SK-N-SH (cell line): Measurements from ENCODE around the gene ADM.

ENCODE experiments used
- CTCF ChIP-seq: fragments of 200-600 bp; sonication (generic); IDR thresholded peaks from 2 replicates; pipeline ENCODE4 v1.6.1; 2017; ENCODE audit warnings: antibody characterized with exemption, mild to moderate bottlenecking, moderate library complexity
- EP300 ChIP-seq, 2 experiments: IDR thresholded peaks; 2 replicates each; pipeline versions ENCODE4 v1.4.0 to v1.6.1; 2012; ENCODE audit warnings: borderline replicate concordance in 1 of 2, low read depth in 1 of 2, low read length in 1 of 2
- FOXM1 ChIP-seq: IDR thresholded peaks from 2 replicates; pipeline ENCODE4 v1.4.0; 2012; ENCODE audit warnings: low read depth, mild to moderate bottlenecking
- GABPA ChIP-seq: IDR thresholded peaks from 2 replicates; pipeline ENCODE4 v1.4.0; 2012; ENCODE audit warnings: low read depth, mild to moderate bottlenecking
- MAX ChIP-seq: IDR thresholded peaks from 2 replicates; pipeline ENCODE4 v1.4.0; 2012; ENCODE audit warnings: low read depth
- MXI1 ChIP-seq: IDR thresholded peaks from 2 replicates; pipeline ENCODE4 v1.6.1; 2012; ENCODE audit warnings: mild to moderate bottlenecking, low read depth, low read length, improper control_type of control experiment
- RAD21 ChIP-seq: IDR thresholded peaks from 2 replicates; pipeline ENCODE4 v1.6.1; 2012; ENCODE audit warnings: mild to moderate bottlenecking, low read length
- SMC3 ChIP-seq: IDR thresholded peaks from 2 replicates; pipeline ENCODE4 v1.6.1; 2012; ENCODE audit warnings: low read depth, low read length, improper control_type of control experiment
- TCF12 ChIP-seq: IDR thresholded peaks from 2 replicates; pipeline ENCODE4 v1.4.0; 2012

- TF ChIP-seq CTCF: no peak
- no peak for TF ChIP-seq TCF12
- TF ChIP-seq MXI1: no peak
- TF ChIP-seq MAX: no peak
- TF ChIP-seq RAD21: no peak
- TF ChIP-seq SMC3: no peak
- TF ChIP-seq GABPA: no peak
- no peak for TF ChIP-seq FOXM1
- TF ChIP-seq EP300 (IDR thresholded peaks at IDR 0.05; ENCODE audit: borderline replicate concordance in 1 of 2, low read depth in 1 of 2, low read length in 1 of 2): no peak
Measured at GRCh38 chr11:10255388-10256125, 49.3 kb upstream of the ADM start.
